SU-DHL-6 (cell line): ENCODE measurements around the gene DQX1.
"Not testable (repeated sequence)": the region's sequence is repeated elsewhere in the genome, so short reads cannot be mapped to it uniquely, and the experiment has no call there.

ENCODE experiments used
- H2AFZ ChIP-seq: fragments of 200-600 bp; sonication (generic); 2 replicates; pipeline ENCODE4 v1.6.1; 2014; ENCODE audit warnings: low read depth, mild to moderate bottlenecking, moderate library complexity, mixed read lengths, antibody characterized with exemption, low read length; ENCODE audit not compliant: severe bottlenecking
- H3F3A ChIP-seq: fragments of 200-600 bp; shearing (Covaris generic); 2 replicates; pipeline ENCODE4 v1.6.0; 2016; ENCODE audit warnings: antibody characterized with exemption, mild to moderate bottlenecking; ENCODE audit not compliant: insufficient read depth
- H3K27ac ChIP-seq: fragments of 200-600 bp; sonication (generic); 2 replicates; pipeline ENCODE4 v1.5.1; 2016; ENCODE audit warnings: low read depth, mild to moderate bottlenecking, low read length, moderate library complexity, mixed read lengths
- H3K27me3 ChIP-seq: fragments of 200-600 bp; sonication (generic), shearing (Covaris generic); 2 replicates; pipeline ENCODE4 v1.6.0; 2014; ENCODE audit warnings: mild to moderate bottlenecking, low read length
- H3K36me3 ChIP-seq: fragments of 200-600 bp; sonication (generic); 2 replicates; pipeline ENCODE4 v1.6.1; 2014; ENCODE audit warnings: mild to moderate bottlenecking, low read length, mixed read lengths
- H3K4me2 ChIP-seq: fragments of 300-600, 200-600 bp; shearing (Covaris generic), sonication (generic); 2 replicates; pipeline ENCODE4 v1.6.0; 2014; ENCODE audit warnings: low read length, low read depth, mild to moderate bottlenecking; ENCODE audit not compliant: poor library complexity, severe bottlenecking
- H3K4me3 ChIP-seq: fragments of 200-600 bp; sonication (generic); 2 replicates; pipeline ENCODE4 v1.5.1; 2014; ENCODE audit warnings: antibody characterized with exemption, low read length, mild to moderate bottlenecking, mixed read lengths; ENCODE audit not compliant: insufficient read depth, poor library complexity, severe bottlenecking
- H3K79me2 ChIP-seq: fragments of 200-600 bp; sonication (generic); 2 replicates; pipeline ENCODE4 v1.6.1; 2014; ENCODE audit warnings: mild to moderate bottlenecking, low read length, moderate library complexity; ENCODE audit not compliant: insufficient read depth
- H3K9ac ChIP-seq: fragments of 200-600 bp; sonication (generic); 2 replicates; pipeline ENCODE4 v1.7.0; 2014; ENCODE audit warnings: mild to moderate bottlenecking, low read length
- H3K9me2 ChIP-seq: fragments of 200-600 bp; sonication (generic); replicated peaks from 2 replicates; pipeline ENCODE4 v1.6.1; 2014; ENCODE audit warnings: low read length; ENCODE audit not compliant: insufficient read depth
- H3K9me3 ChIP-seq: fragments of 200-600 bp; sonication (generic); 2 replicates; pipeline ENCODE4 v1.6.1; 2014; ENCODE audit warnings: low read length, mixed read lengths; ENCODE audit not compliant: insufficient read depth
- H4K20me1 ChIP-seq: fragments of 200-600 bp; sonication (generic); 2 replicates; pipeline ENCODE4 v1.6.1; 2014; ENCODE audit warnings: low read depth, mild to moderate bottlenecking, antibody characterized with exemption, low read length, moderate library complexity, mixed read lengths
- CTCF ChIP-seq: fragments of 200-600 bp; sonication (generic); IDR thresholded peaks from one replicate; pipeline ENCODE4 v1.5.1; 2017; ENCODE audit warnings: antibody characterized with exemption, mild to moderate bottlenecking, low read length, moderate library complexity; ENCODE audit not compliant: insufficient read depth, poor library complexity, severe bottlenecking
- EZH2phosphoT487 ChIP-seq: fragments of 200-600 bp; sonication (generic), shearing (Covaris generic); conservative IDR thresholded peaks from 2 replicates; pipeline ENCODE4 v1.6.1; 2018; ENCODE audit warnings: mild to moderate bottlenecking, antibody characterized with exemption, low read length, moderate library complexity, mixed read lengths

The DQX1 gene

GRCh38 chr2:74486141-74486540, 39.9 kb downstream of the DQX1 start:
- Histone ChIP-seq H2AFZ (no peak overlapping the region), H3F3A (no peaks in the 10 kb centered on the region), H3K4me2 (no peak overlapping the region), H4K20me1 (no peaks in the 10 kb centered on the region), H3K36me3 (no peaks in the 10 kb centered on the region), H3K9me2 (no peaks in the 10 kb centered on the region), H3K9me3 (no peaks in the 10 kb centered on the region), H3K4me3 (no peak overlapping the region), H3K9ac (no peak overlapping the region), H3K79me2 (peaks cover 26% of the 10 kb centered on the region), H3K27me3 (no peaks in the 10 kb centered on the region), H3K27ac (no peak overlapping the region)
- TF ChIP-seq CTCF: no peak
- TF ChIP-seq EZH2phosphoT487: no peak

GRCh38 chr2:74483675-74484164, 42.3 kb downstream of the DQX1 start:
- Histone ChIP-seq H3K4me2 (peak overlapping the region; percentile 89), H2AFZ (peak overlapping the region; percentile 84), H3K27ac (peak overlapping the region; percentile 80; the same call in 1 of the 2 replicates), H3K4me3 (peak overlapping the region; percentile 96), H3K9ac (peak overlapping the region; percentile 84), H3K79me2 (peaks cover 26% of the 10 kb centered on the region)
- not testable (repeated sequence) for H4K20me1 ChIP-seq, H3F3A ChIP-seq, H3K9me2 ChIP-seq, H3K27me3 ChIP-seq, H3K9me3 ChIP-seq, H3K36me3 ChIP-seq

GRCh38 chr2:74482801-74483674, 43.0 kb downstream of the DQX1 start, which contains the start of the genes CCDC142 and TTC31:
CCDC142 (minus strand) TSS chr2:74482998; CDS start chr2:74482837, 161 bp downstream.
TTC31 (plus strand) TSS chr2:74483081; CDS start chr2:74483096, 15 bp downstream.
- TF ChIP-seq CTCF: peak; percentile 82
- no peak for TF ChIP-seq EZH2phosphoT487
- H3K9ac ChIP-seq: peak within 1 kb of the TSS; percentile 84
- peaks cover 26% of the 10 kb centered on the region for H3K79me2 ChIP-seq
- peaks cover 4% of the 10 kb centered on the region; the same call in 1 of the 2 replicates for H3K36me3 ChIP-seq
- no peaks in the 10 kb centered on the region for H3K9me3 ChIP-seq
- H3K4me2 ChIP-seq: peak within 1 kb of the TSS; percentile 89
- H3K27me3 ChIP-seq: no peaks in the 10 kb centered on the region
- H3K27ac ChIP-seq: peak within 1 kb of the TSS; percentile 80
- peak within 1 kb of the TSS; percentile 84 for H2AFZ ChIP-seq
- no peaks in the 10 kb centered on the region for H4K20me1 ChIP-seq
- no peaks in the 10 kb centered on the region for H3K9me2 ChIP-seq
- H3K4me3 ChIP-seq: peak within 1 kb of the TSS; percentile 96
- H3F3A ChIP-seq: no peaks in the 10 kb centered on the region
